Hepatocyte (in vitro differentiated cells): ENCODE measurements around the gene UGT1A4.

ENCODE experiments used
- EZH2 ChIP-seq: fragments of 200-600 bp; sonication (generic); IDR thresholded peaks from 2 replicates; pipeline ENCODE4 v1.6.1; 2016; ENCODE audit warnings: antibody characterized with exemption, mild to moderate bottlenecking, borderline replicate concordance
- EZH2phosphoT487 ChIP-seq: fragments of 200-600 bp; sonication (generic); IDR thresholded peaks from one replicate; pipeline ENCODE4 v1.6.1; 2018; ENCODE audit warnings: antibody characterized with exemption, mild to moderate bottlenecking, low read depth, moderate library complexity; ENCODE audit not compliant: unreplicated experiment, severe bottlenecking
- TF ChIP-seq, protein P1 (sequence below): fragments of 200-600 bp; sonication (generic); IDR thresholded peaks from 2 replicates; pipeline ENCODE4 v1.5.1; 2016; ENCODE audit warnings: antibody characterized with exemption, mild to moderate bottlenecking; ENCODE audit not compliant: poor library complexity

DNA sequence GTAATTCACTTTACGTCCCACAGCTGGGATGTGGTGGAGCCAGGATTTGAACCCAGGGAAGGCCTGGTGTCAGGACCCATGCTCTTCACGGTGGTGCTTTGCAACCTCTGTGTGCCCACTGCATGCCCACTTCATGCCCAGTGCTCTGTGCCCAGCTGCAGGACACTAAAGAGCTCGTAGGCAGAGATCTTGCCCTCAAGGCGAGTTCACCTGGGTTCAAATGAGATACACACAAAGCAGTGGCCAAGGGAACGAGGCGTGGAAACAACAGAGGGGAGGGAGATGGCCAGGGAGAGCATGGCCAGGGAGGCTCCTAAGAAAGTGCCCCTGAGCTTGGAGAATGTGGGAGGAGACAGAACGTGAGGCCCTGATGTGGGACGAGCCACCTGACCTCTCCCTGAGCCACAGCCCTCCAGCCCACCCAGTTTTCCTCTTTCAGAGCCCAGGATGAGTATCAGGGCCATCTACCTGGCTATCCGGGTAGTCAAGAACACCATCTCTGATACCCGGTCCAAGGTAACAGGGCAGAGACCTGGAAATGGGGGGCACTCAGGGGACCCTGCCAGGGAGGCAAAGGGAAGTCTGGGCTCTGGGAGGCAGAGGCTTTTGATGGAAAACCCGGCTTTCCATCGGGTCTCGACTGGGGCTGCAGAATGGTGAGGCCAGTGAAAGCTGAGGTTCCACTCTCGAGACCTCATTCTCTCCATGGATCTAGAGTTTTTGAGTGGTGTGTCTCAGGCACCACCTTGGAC is 80.0 kb downstream of the UGT1A4 start:
- TF ChIP-seq, protein P1, sequence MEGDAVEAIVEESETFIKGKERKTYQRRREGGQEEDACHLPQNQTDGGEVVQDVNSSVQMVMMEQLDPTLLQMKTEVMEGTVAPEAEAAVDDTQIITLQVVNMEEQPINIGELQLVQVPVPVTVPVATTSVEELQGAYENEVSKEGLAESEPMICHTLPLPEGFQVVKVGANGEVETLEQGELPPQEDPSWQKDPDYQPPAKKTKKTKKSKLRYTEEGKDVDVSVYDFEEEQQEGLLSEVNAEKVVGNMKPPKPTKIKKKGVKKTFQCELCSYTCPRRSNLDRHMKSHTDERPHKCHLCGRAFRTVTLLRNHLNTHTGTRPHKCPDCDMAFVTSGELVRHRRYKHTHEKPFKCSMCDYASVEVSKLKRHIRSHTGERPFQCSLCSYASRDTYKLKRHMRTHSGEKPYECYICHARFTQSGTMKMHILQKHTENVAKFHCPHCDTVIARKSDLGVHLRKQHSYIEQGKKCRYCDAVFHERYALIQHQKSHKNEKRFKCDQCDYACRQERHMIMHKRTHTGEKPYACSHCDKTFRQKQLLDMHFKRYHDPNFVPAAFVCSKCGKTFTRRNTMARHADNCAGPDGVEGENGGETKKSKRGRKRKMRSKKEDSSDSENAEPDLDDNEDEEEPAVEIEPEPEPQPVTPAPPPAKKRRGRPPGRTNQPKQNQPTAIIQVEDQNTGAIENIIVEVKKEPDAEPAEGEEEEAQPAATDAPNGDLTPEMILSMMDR: no peak
- TF ChIP-seq EZH2phosphoT487 (no peak), EZH2 (no peak)
